IPS-15b (cell line): ENCODE measurements around the gene ZC3H13.

Source experiments
- H3K27me3 ChIP-seq: one replicate; pipeline ENCODE4 v1.6.1; 2013; ENCODE audit warnings: low read length; ENCODE audit not compliant: control insufficient read depth, insufficient read depth
- H3K36me3 ChIP-seq: one replicate; pipeline ENCODE4 v1.6.1; 2013; ENCODE audit warnings: low read length; ENCODE audit not compliant: control insufficient read depth, insufficient read depth
- H3K4me1 ChIP-seq: one replicate; pipeline ENCODE4 v1.6.1; 2013; ENCODE audit warnings: mild to moderate bottlenecking, low read length; ENCODE audit not compliant: control insufficient read depth, insufficient read depth
- H3K4me3 ChIP-seq: one replicate; pipeline ENCODE4 v1.5.1; 2013; ENCODE audit warnings: low read depth, low read length
- H3K9ac ChIP-seq: one replicate; pipeline ENCODE4 v1.6.1; 2013; ENCODE audit warnings: low read depth, mild to moderate bottlenecking, low read length
- H3K9me3 ChIP-seq: one replicate; pipeline ENCODE4 v1.6.1; 2013; ENCODE audit warnings: mild to moderate bottlenecking, low read length; ENCODE audit not compliant: control insufficient read depth, insufficient read depth

ZC3H13 gene

DNA sequence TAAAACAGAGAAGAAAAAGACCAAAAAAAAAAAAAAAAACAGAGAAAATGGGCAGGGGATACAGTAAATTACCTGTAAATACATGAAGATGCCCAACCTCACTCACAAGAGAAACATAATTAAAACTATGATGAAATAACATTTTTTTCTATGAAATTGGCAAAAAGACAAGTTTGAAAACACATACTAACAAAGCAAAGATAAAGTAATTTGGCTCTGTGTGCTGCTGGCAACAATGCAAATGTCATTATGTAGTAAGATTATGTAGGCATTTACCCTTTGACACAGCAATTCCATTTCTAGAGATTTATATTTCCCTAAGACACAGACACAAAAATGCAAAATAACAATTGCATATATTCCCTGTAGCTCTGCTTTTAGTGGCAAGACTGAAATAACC lies 20.2 kb downstream of the ZC3H13 start:
- no peaks in the 10 kb centered on the region for H3K27me3 ChIP-seq
- no peak overlapping the region for H3K9ac ChIP-seq
- no peaks in the 10 kb centered on the region for H3K9me3 ChIP-seq
- no peaks in the 10 kb centered on the region for H3K36me3 ChIP-seq
- H3K4me1 ChIP-seq, result no peaks in the 10 kb centered on the region
- H3K4me3 ChIP-seq, result no peak overlapping the region

DNA sequence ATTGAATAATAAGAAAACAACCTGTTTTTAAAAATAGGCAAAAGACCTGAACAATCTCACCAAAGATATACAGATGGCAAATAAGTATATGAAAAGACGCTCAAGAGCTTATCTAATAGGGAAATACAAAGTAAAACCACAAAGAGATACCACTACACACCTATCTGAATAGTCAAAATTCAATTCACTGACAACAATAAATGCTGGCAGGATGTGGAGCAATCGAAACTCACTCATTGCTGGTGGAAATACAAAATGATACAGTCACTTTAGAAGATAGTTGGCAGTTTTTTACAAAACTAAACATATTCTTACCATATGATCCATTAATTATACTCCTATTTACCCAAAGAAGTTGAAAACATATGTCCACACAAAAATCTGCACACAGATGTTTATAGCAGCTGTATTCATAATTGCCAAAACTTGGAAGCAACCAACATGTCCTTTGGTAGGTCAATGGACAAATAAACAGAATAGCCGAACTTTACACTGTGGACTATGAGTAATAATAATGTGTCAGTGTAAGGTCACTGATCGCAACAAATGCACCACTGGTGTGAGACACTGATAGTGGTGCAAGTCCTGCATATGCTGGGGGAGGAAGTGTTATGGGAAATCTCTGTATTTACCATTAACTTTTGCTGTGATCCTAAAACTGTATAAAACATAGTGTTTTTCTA lies 20.8 kb downstream of the ZC3H13 start:
- H3K36me3 ChIP-seq, result no peaks in the 10 kb centered on the region
- H3K4me1 ChIP-seq, result no peaks in the 10 kb centered on the region
- H3K9ac ChIP-seq, result no peak overlapping the region
- H3K27me3 ChIP-seq, result no peaks in the 10 kb centered on the region
- no peaks in the 10 kb centered on the region for H3K9me3 ChIP-seq
- no peak overlapping the region for H3K4me3 ChIP-seq

DNA sequence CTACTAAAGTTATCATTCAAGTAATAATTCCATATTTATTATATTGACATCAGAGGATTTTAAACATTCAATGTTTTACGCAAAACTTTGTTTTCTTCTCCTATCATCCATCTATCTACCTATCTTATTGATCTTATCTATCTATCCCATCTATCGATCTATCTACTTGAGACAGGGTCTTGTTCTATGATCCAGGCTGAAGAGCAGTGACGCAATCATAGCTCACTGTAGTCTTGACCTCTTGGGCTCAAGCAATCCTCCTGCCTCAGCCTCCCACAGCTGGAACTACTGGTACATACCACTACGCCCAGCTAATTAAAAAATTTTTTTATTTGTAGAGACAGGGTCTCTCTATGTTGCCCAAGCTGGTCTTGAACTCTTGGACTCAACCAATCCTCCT lies 27.4 kb downstream of the ZC3H13 start:
- Histone ChIP-seq H3K9me3 (no peaks in the 10 kb centered on the region), H3K4me1 (no peaks in the 10 kb centered on the region), H3K9ac (no peak overlapping the region), H3K27me3 (no peaks in the 10 kb centered on the region), H3K4me3 (no peak overlapping the region), H3K36me3 (no peaks in the 10 kb centered on the region)

DNA sequence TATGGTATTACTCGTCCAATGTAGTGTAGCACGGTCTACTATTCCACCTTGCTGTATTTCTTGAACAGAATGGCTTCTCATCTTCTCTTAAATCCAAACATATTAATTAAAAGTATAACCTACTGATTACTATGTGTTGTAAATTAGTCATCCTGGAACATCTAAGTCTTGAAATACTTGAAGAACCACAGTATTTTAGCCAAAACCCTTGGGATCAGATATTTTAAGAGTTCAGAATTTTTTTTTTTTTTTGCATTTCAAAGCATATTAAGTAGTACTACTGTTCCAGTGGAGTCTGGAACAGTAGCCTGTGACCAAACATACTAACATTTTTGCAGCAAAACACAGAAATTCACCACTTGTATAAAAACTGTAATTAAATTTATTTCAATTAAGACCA lies 30.1 kb downstream of the ZC3H13 start:
- H3K27me3 ChIP-seq, result no peaks in the 10 kb centered on the region
- H3K9me3 ChIP-seq, result no peaks in the 10 kb centered on the region
- H3K9ac ChIP-seq, result no peak overlapping the region
- H3K4me1 ChIP-seq, result no peaks in the 10 kb centered on the region
- no peaks in the 10 kb centered on the region for H3K36me3 ChIP-seq
- no peak overlapping the region for H3K4me3 ChIP-seq

DNA sequence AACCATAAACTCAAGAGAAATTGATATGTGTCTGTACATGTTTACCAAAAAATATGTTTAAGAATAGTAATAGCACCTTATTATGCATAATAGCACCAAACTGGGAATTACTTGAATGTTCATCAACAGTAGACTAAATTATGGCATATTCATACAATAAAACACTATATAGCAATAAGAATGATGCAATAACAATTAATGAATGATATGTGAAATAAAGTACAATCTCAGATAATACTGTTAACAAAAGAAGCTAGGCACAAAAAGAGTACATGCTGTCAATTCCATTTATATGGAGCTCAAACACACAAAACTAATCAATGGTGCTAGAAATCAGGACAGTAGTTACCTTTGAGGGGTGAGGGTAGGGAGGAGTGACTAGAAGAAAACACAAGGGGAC lies 36.3 kb downstream of the ZC3H13 start:
- Histone ChIP-seq H3K4me1 (no peaks in the 10 kb centered on the region), H3K9ac (no peak overlapping the region), H3K9me3 (no peaks in the 10 kb centered on the region), H3K27me3 (no peaks in the 10 kb centered on the region), H3K4me3 (no peak overlapping the region), H3K36me3 (no peaks in the 10 kb centered on the region)

DNA sequence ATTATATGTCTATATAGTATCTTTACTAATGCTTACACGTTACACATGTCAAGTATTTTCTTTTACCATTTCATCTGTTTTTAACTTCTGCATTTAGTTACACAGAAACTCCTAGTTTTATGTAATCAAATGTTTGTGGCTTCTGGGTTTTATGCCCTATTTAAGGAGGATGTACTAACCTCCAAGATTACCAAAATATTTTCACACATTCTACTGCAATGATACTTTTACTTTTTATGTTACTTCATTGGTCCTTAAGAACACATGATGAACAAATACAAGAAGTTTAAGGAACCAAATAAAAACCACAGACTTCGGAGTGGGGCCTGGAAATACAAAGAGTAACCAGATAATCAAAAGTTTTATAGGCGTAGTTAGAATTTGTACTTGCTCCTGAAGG lies 37.2 kb downstream of the ZC3H13 start:
- no peak overlapping the region for H3K4me3 ChIP-seq
- H3K27me3 ChIP-seq, result no peaks in the 10 kb centered on the region
- no peaks in the 10 kb centered on the region for H3K4me1 ChIP-seq
- H3K36me3 ChIP-seq, result no peaks in the 10 kb centered on the region
- H3K9ac ChIP-seq, result no peak overlapping the region
- H3K9me3 ChIP-seq, result no peaks in the 10 kb centered on the region

DNA sequence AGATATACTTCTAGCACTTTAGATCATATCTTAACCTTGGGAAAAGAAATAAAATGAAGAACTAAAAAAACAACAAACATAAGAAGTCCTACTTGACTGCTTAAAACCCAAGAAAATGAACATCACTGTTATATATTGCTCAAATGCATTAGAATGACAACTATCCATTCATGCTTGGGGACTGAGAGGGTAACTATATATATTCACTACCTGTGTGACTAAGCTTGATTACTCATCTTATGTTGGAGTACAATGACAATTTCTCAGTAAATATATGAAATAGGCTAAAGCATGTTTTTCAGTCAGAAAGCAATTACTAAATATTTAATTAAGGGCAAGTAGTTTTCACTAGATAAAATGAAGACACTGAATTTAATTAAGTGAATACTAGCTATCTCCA lies 40.1 kb downstream of the ZC3H13 start:
- H3K4me3 ChIP-seq, result no peak overlapping the region
- no peaks in the 10 kb centered on the region for H3K4me1 ChIP-seq
- no peak overlapping the region for H3K9ac ChIP-seq
- no peaks in the 10 kb centered on the region for H3K27me3 ChIP-seq
- H3K36me3 ChIP-seq, result no peaks in the 10 kb centered on the region
- no peaks in the 10 kb centered on the region for H3K9me3 ChIP-seq

DNA sequence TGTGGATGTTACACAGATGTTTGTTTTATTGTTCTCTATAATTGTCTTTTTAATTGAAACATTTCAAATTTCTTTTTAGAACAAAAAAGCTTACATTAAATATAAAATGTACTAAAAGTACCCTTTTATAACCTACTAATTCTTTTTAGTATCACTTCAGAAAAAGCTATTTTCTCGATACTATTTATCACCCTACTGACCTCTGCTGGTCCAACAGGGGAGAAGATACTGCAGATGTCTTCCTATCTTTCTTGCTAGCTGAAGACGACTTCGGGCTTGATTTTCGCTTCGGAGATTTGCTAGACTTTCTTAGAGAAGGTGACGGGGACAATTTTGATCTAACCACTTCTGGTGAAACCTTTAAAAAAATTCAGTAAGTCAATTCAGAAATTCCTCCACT lies 42.4 kb downstream of the ZC3H13 start:
- Histone ChIP-seq H3K9me3 (no peaks in the 10 kb centered on the region), H3K4me3 (no peak overlapping the region), H3K4me1 (no peaks in the 10 kb centered on the region), H3K9ac (no peak overlapping the region), H3K36me3 (no peaks in the 10 kb centered on the region), H3K27me3 (no peaks in the 10 kb centered on the region)

DNA sequence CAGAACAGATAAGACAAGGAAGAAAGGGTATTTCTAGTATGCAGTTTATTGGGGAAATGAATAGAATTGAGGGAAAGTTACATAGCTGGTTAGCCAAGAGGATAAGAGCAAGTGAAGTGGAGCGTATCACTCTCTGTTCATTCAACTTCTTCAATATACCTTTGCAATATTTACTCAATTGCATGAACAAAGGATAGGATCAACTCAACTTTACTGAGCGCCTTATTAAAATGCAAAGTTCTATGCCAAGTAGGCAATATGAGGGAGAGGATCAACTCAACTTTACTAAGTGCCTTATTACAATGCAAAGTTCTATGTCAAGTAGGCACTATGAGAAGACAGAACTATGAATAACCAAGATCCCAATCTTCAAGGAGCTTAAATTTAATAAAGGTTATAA lies 43.9 kb downstream of the ZC3H13 start:
- Histone ChIP-seq H3K4me1 (no peaks in the 10 kb centered on the region), H3K36me3 (no peaks in the 10 kb centered on the region), H3K4me3 (no peak overlapping the region), H3K9me3 (no peaks in the 10 kb centered on the region), H3K9ac (no peak overlapping the region), H3K27me3 (no peaks in the 10 kb centered on the region)

DNA sequence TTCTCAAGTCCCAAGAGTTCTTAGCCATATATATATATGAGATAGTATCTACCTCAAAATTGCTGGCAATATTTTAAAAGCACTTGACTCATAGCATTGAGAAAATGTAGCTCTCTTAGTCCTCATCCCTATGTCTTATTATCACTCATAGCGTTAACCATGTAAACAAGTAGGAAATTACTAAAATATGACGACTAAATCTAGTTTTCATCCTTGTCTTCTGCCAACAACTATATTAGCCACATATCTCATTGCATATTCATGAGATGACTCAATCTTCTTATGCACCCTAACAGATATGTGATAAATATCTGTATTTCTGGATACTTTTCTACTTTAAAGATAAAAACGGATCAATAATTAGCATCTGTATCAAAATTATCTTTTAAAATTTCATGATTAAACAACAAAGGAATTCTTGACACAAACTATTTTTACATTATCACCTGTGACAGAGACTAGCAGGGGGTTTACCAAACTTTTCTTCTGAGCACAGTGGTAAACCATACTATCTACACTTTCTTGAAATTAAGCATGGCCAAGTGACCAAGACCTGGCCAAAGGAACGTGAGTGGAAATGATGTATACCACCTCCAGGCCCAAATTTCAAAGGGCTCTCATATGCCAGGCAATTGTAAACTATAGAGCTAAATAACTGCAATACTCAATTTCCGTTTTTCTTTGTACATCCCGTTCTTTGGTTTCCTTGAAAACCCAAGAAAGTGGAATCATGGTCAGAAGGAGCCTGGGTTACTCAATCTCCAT lies 45.7 kb downstream of the ZC3H13 start:
- Histone ChIP-seq H3K36me3 (no peaks in the 10 kb centered on the region), H3K4me3 (no peak overlapping the region), H3K27me3 (no peaks in the 10 kb centered on the region), H3K9ac (no peak overlapping the region), H3K9me3 (no peaks in the 10 kb centered on the region), H3K4me1 (no peaks in the 10 kb centered on the region)

DNA sequence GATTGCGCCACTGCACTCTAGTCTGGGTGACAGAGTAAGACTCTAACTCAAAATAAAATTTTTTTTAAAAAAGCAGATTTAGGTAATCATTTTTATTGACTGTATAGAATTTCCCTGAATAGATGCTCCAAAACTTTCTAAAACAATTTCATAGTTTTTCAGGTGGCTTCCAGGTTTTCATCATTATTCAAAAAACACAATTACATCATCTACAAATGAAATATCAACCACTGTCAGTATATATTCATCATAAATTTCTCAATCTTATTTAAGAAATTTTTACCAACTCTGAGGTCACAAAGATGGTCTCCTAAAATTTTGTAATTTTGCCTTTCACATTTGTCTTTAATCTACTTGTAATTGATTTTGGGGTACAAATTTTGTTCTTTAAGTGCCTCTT lies 48.1 kb downstream of the ZC3H13 start:
- Histone ChIP-seq H3K36me3 (peaks cover 13% of the 10 kb centered on the region), H3K27me3 (no peaks in the 10 kb centered on the region), H3K9me3 (no peaks in the 10 kb centered on the region), H3K4me3 (no peak overlapping the region), H3K4me1 (no peaks in the 10 kb centered on the region), H3K9ac (no peak overlapping the region)

DNA sequence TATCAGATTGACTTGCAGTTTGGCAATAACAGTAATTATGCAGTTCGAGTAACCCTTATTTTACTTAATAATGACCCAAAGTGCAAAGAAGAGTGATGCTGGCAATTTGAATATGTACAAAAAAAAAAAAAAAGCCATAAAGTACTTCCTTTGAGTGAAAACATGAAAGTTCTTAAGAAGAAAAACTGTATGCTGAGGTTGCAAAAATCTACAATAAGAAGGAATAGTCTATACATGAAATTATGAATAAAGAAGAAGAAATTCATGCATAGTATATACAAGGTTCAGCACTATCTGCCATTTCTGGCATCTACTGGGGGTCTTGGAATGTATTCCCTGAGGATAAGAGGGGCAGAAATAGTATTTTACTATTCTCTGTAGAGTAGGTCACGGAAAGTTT lies 55.9 kb downstream of the ZC3H13 start:
- no peak overlapping the region for H3K4me3 ChIP-seq
- peaks cover 18% of the 10 kb centered on the region for H3K36me3 ChIP-seq
- H3K9ac ChIP-seq, result no peak overlapping the region
- H3K4me1 ChIP-seq, result no peaks in the 10 kb centered on the region
- H3K9me3 ChIP-seq, result no peaks in the 10 kb centered on the region
- no peaks in the 10 kb centered on the region for H3K27me3 ChIP-seq
